Measurements from ENCODE around the gene NFKBIB.

Gene NFKBIB

DNA sequence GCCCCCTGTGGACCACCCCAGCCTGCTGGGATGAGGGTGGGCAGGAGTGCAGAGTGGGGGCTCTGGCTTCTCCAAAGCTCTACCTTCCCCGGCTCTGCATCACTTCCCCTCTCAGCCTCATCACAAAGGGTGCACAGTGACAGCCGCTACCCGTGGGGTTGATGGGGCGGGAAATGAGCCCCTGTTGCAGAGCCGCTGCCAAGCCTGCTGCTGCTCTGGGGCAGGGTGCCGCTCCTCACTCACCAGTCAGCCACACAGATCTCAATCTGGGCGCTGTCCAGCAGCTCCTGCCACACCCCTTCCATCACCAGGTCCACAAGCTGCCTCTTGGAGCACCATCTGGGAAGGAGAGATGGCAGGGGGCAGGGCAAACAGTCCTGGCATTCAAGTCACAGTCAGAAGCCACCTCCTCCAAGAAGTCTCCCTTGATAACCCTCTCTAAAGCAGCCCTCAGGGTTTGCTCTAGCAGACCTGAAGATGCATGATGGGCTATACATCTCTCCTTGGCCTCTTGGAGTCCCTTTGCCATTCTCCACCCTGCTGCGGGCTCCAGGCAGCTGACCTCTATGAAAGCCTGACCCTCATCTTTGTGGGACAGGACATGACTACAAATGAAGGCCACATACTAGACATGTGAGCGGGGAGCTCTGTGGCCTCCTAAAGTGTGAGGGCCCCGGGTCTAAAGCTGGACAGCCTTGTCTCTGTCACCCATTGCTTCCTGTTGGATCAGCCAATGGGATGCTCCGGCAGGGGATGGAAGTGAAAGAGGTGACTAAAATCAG is 46.7 kb downstream of the NFKBIB start:
- no peak overlapping the region for H3K4me3 ChIP-seq (ENCODE audit: low read length)
- no peak for DNase-seq (ENCODE audit: low read depth)
- TF ChIP-seq, protein P1, sequence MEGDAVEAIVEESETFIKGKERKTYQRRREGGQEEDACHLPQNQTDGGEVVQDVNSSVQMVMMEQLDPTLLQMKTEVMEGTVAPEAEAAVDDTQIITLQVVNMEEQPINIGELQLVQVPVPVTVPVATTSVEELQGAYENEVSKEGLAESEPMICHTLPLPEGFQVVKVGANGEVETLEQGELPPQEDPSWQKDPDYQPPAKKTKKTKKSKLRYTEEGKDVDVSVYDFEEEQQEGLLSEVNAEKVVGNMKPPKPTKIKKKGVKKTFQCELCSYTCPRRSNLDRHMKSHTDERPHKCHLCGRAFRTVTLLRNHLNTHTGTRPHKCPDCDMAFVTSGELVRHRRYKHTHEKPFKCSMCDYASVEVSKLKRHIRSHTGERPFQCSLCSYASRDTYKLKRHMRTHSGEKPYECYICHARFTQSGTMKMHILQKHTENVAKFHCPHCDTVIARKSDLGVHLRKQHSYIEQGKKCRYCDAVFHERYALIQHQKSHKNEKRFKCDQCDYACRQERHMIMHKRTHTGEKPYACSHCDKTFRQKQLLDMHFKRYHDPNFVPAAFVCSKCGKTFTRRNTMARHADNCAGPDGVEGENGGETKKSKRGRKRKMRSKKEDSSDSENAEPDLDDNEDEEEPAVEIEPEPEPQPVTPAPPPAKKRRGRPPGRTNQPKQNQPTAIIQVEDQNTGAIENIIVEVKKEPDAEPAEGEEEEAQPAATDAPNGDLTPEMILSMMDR (conservative IDR thresholded peaks at IDR 0.05; ENCODE audit: low read depth, low read length), result no peak

DNA sequence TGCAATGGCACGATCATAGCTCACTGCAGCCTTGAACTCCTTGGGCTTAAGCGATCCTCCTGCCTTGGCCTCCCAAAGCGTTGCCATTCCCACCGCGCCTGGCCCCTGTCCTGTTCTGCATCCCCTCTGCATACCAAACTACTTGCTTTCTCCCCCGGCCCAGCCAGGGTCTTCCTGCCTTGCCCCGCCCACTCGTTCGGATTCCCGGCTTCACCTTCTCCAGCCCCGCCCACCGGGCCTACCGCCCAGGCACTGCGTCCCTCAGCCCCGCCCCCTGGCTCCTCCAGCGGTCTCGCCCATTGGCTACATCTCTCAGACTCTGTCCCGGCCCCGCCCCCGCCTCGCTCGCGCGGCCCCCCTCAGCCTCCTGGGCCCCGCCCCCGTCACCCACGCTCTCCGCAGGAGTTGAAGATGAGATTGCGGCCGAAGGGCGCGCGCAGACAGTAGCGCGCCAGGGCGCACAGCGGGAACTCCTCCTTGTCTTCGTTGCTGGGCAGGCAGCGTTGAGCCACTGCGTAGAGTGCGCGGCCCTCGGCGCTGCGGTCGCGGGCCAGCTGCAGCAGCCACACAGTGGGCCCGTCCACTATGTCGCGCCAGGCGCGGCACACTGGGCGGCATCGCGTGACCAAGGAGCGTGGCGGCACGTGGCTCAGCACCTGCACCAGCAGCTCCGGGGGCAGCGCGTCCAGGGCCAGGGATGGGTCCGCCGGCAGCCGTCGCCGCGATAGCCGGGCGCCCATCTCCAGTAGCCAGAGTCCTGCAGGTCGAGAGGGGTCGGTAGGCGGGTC is 50.0 kb downstream of the NFKBIB start:
- TF ChIP-seq, protein P1 (conservative IDR thresholded peaks at IDR 0.05; ENCODE audit: low read depth, low read length), result no peak
- H3K4me3 ChIP-seq (ENCODE audit: low read length), result peak overlapping the region; percentile 47
- DNase-seq (ENCODE audit: low read depth), result no peak

DNA sequence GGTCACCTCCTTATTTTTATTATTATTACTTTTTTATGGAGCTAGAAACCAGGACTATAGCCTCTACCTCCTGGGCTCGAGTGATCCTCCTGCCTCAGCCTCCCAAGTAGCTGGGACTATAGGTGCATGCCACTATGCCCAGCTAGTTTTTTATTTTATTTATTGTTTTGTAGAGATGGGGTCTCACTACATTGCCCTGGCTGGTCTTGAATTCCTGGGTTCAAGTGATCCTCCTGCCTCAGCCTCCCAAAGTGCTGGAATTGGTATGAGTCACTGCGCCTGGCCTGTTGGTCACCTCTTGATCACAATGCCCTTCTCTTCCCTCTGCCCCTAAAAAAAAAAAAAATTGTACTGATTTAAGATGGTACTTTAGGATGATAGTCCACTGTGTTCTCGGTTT is 51.4 kb downstream of the NFKBIB start:
- no peak for DNase-seq (ENCODE audit: low read depth)
- TF ChIP-seq, protein P1 (conservative IDR thresholded peaks at IDR 0.05; ENCODE audit: low read depth, low read length), result no peak

DNA sequence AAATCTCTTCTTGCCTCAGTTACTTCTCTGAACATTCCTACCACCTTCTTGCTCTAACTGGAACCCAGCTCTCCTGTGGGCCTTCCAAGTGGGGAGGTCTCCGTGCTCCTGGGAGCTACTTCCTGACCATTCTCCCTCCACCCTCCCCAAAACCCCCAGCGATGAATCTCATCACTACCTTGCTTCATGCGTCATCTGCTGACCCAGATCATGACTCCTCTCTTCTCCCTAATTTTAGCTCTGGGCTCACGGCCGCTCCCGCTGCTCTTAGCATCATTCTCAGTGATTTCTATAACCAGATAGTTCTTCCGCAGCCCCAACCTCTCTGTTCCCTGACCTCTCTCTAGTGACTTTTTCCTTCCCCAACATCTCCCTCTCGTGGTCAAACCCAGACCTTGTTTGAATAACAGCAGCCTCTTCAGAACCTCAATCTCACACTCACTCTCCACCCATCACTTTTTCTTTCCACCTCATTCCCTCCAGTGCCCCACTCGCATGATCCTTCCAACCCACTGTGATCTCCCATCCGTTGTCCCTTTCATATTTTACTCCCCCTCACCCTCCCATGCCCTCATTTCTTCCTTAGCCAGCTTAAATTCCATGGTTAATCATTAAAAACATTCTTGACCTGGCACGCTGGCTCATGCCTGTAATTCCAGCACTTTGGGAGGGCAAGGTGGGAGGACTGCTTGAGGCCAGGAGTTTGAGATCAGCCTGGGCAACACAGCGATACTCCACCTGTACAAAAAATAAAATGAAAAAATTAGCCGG is 52.8 kb downstream of the NFKBIB start:
- DNase-seq (ENCODE audit: low read depth), result no peak
- TF ChIP-seq, protein P1 (conservative IDR thresholded peaks at IDR 0.05; ENCODE audit: low read depth, low read length), result peak; percentile 72
- no peak overlapping the region for H3K4me3 ChIP-seq (ENCODE audit: low read length)

More for the DNA sequence above, 51.4 kb downstream of the NFKBIB start:
- H3K4me3 ChIP-seq (ENCODE audit: low read length), result no peak overlapping the region

DNA sequence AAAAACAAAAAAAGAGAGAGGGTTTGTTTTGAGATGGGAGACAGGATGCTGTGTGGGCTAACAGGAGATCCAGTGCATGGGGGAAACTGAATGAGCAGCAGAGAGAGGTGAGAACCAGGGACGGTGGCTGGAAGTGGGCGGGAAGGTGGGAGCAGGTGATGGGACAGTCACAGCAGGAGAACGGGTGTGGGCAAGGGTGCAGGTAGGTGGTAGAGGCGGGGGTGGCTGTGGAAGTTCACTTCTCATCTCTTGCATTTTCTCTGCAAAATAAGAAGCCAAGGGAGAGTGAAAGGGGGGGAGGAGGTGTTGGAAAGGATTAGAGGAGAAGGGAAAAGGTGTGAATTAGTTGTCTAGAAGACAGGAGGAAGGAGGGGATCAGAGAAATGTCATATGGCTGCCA is 53.9 kb downstream of the NFKBIB start:
- TF ChIP-seq, protein P1 (conservative IDR thresholded peaks at IDR 0.05; ENCODE audit: low read depth, low read length), result no peak
- no peak overlapping the region for H3K4me3 ChIP-seq (ENCODE audit: low read length)
- DNase-seq (ENCODE audit: low read depth), result no peak

DNA sequence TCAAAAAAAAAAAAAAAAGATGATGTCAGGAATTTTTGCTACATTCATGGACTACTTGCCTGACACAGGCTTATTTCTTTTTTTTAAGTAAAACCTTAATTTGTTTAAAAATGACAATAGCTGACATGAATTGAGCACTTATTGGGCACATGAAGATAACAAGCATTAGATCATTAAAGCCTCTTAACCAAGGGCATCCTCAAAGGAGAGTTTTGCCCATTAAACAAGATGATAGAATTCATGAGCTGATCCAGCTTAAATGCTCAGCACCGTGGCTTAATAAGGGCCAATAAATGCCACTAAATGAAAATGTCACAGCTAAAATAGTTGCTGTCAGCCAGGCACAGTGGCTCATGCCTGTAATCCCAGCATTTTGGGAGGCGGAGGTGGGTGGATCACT is 56.5 kb downstream of the NFKBIB start:
- TF ChIP-seq, protein P1 (conservative IDR thresholded peaks at IDR 0.05; ENCODE audit: low read depth, low read length), result no peak
- H3K4me3 ChIP-seq (ENCODE audit: low read length), result no peak overlapping the region
- no peak for DNase-seq (ENCODE audit: low read depth)
